Neural cell (in vitro differentiated cells): Measurements from ENCODE around the gene IFI16. TPM values are rescaled to one million over a fixed set of nuclear protein-coding genes. Genes with fewer than 3 reads are reported as not detected.
"Not testable (repeated sequence)": the region's sequence is repeated elsewhere in the genome, so short reads cannot be mapped to it uniquely, and the experiment has no call there.

Source experiments
- H2AFZ ChIP-seq: fragments of 200-600, 300-800 bp; sonication (generic), shearing (Covaris generic); 2 replicates; pipeline ENCODE4 v1.6.0; 2014; ENCODE audit warnings: low read depth, mild to moderate bottlenecking, antibody characterized with exemption, low read length, moderate library complexity
- H3F3A ChIP-seq: fragments of 200-600 bp; shearing (Covaris generic); 2 replicates; pipeline ENCODE4 v1.6.1; 2016; ENCODE audit warnings: mild to moderate bottlenecking, moderate library complexity, mixed read lengths, antibody characterized with exemption, low read length; ENCODE audit not compliant: insufficient read depth, poor library complexity, severe bottlenecking
- H3K27ac ChIP-seq: fragments of 200-600, 300-800 bp; sonication (generic), shearing (Covaris generic); 2 replicates; pipeline ENCODE4 v1.5.1; 2014; ENCODE audit warnings: mild to moderate bottlenecking, low read length, moderate library complexity
- H3K27me3 ChIP-seq: fragments of 300-800, 200-600 bp; sonication (generic), shearing (Covaris generic); 2 replicates; pipeline ENCODE4 v1.6.0; 2014; ENCODE audit warnings: mild to moderate bottlenecking, low read depth, low read length, moderate library complexity; ENCODE audit not compliant: insufficient read depth
- H3K36me3 ChIP-seq: fragments of 300-800, 200-600 bp; sonication (generic), shearing (Covaris generic); 2 replicates; pipeline ENCODE4 v1.5.1; 2014; ENCODE audit warnings: mild to moderate bottlenecking, antibody characterized with exemption, low read length, moderate library complexity; ENCODE audit not compliant: insufficient read depth
- H3K4me2 ChIP-seq: fragments of 300-800, 200-600 bp; sonication (generic), shearing (Covaris generic); 2 replicates; pipeline ENCODE4 v1.6.0; 2014; ENCODE audit warnings: mild to moderate bottlenecking, low read length
- H3K4me3 ChIP-seq: fragments of 300-800, 200-600 bp; sonication (generic), shearing (Covaris generic); 2 replicates; pipeline ENCODE4 v1.5.1; 2014; ENCODE audit warnings: mild to moderate bottlenecking, low read length, moderate library complexity
- H3K79me2 ChIP-seq: fragments of 200-600 bp; shearing (Covaris generic); replicated peaks from 2 replicates; pipeline ENCODE4 v1.6.0; 2014; ENCODE audit warnings: mild to moderate bottlenecking, low read length, moderate library complexity; ENCODE audit not compliant: insufficient read depth
- H3K9ac ChIP-seq: fragments of 300-800, 200-600 bp; sonication (generic), shearing (Covaris generic); 2 replicates; pipeline ENCODE4 v1.6.1; 2016; ENCODE audit warnings: mild to moderate bottlenecking, low read length, mixed read lengths
- H3K9me2 ChIP-seq: fragments of 200-600 bp; shearing (Covaris generic); 2 replicates; pipeline ENCODE4 v1.6.1; 2016; ENCODE audit warnings: mild to moderate bottlenecking, low read length, mixed read lengths; ENCODE audit not compliant: insufficient read depth
- H3K9me3 ChIP-seq: fragments of 200-600, 300-800 bp; sonication (generic), shearing (Covaris generic); 2 replicates; pipeline ENCODE4 v1.6.1; 2016; ENCODE audit warnings: mild to moderate bottlenecking, mixed run types, low read length, moderate library complexity, mixed read lengths
- H4K20me1 ChIP-seq: fragments of 200-600 bp; shearing (Covaris generic); 2 replicates; pipeline ENCODE4 v1.6.1; 2016; ENCODE audit warnings: mild to moderate bottlenecking, mixed run types; ENCODE audit not compliant: insufficient read depth
- EP300 ChIP-seq: fragments of 450-650 bp; conservative IDR thresholded peaks from 2 replicates; pipeline ENCODE4 v1.6.1; 2014; ENCODE audit warnings: antibody characterized with exemption, mild to moderate bottlenecking, moderate library complexity; ENCODE audit not compliant: poor library complexity, severe bottlenecking
- EZH2 ChIP-seq: fragments of 200-600, 300-800 bp; shearing (Covaris generic), sonication (generic); IDR thresholded peaks from 2 replicates; pipeline ENCODE4 v1.6.1; 2014; ENCODE audit warnings: antibody characterized with exemption, low read length, borderline replicate concordance, mild to moderate bottlenecking; ENCODE audit not compliant: insufficient read depth, poor library complexity, severe bottlenecking
- MXI1 ChIP-seq: fragments of 450-650 bp; conservative IDR thresholded peaks from 2 replicates; pipeline ENCODE4 v1.6.1; 2014; ENCODE audit warnings: antibody characterized with exemption, mild to moderate bottlenecking; ENCODE audit not compliant: poor library complexity, severe bottlenecking
- POLR2AphosphoS5 ChIP-seq: IDR thresholded peaks from 2 replicates; pipeline ENCODE4 v1.6.1; 2012
- RAD21 ChIP-seq: fragments of 450-650 bp; conservative IDR thresholded peaks from 2 replicates; pipeline ENCODE4 v1.6.1; 2014; ENCODE audit warnings: antibody characterized with exemption, mild to moderate bottlenecking, moderate library complexity
- SMC3 ChIP-seq: fragments of 450-650 bp; conservative IDR thresholded peaks from 2 replicates; pipeline ENCODE4 v1.6.1; 2014; ENCODE audit warnings: antibody characterized with exemption, mild to moderate bottlenecking, moderate library complexity; ENCODE audit not compliant: poor library complexity
- TAF1 ChIP-seq: IDR thresholded peaks from 2 replicates; pipeline ENCODE4 v1.6.1; 2012; ENCODE audit warnings: low read depth
- polyA plus RNA-seq: library from polyadenylated mRNA; depleted of rRNA; stranded (reverse); fragments of >200 nt; gene quantifications from 2 replicates; pipeline ENCODE4 v1.2.3, GENCODE V29; 2014
- TF ChIP-seq, protein P1 (sequence below): IDR thresholded peaks from 2 replicates; pipeline ENCODE4 v1.6.1; 2012; ENCODE audit warnings: borderline replicate concordance
- TF ChIP-seq, protein P2 (sequence below): fragments of 450-650 bp; IDR thresholded peaks from 2 replicates; pipeline ENCODE4 v1.5.1; 2014; ENCODE audit warnings: antibody characterized with exemption, mild to moderate bottlenecking, moderate library complexity; ENCODE audit not compliant: poor library complexity, severe bottlenecking

Gene IFI16
- polyA plus RNA-seq, 1 donor from 2014 or later: not detected

DNA sequence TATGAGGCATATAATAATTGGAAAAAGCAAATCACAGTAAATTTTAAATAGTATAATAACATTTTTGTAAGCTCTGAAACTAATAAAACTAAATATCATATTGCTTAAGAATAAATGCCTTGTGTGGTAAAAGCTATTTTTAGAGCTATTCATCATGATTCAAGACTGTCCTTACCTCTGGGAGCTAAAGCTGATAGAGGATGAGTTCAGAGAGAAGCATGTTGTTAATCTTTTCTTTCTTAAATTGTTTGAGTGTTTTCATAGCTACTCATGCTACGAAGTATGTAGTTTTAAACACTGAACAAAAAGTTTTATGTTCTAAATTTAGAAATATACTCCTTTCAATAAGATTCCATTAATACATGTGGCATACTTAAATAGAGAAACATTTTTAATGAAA is 30.5 kb downstream of the IFI16 start:
- H3K79me2 ChIP-seq: no peaks in the 10 kb centered on the region
- no peaks in the 10 kb centered on the region for H3K9me3 ChIP-seq
- TF ChIP-seq, protein P1, sequence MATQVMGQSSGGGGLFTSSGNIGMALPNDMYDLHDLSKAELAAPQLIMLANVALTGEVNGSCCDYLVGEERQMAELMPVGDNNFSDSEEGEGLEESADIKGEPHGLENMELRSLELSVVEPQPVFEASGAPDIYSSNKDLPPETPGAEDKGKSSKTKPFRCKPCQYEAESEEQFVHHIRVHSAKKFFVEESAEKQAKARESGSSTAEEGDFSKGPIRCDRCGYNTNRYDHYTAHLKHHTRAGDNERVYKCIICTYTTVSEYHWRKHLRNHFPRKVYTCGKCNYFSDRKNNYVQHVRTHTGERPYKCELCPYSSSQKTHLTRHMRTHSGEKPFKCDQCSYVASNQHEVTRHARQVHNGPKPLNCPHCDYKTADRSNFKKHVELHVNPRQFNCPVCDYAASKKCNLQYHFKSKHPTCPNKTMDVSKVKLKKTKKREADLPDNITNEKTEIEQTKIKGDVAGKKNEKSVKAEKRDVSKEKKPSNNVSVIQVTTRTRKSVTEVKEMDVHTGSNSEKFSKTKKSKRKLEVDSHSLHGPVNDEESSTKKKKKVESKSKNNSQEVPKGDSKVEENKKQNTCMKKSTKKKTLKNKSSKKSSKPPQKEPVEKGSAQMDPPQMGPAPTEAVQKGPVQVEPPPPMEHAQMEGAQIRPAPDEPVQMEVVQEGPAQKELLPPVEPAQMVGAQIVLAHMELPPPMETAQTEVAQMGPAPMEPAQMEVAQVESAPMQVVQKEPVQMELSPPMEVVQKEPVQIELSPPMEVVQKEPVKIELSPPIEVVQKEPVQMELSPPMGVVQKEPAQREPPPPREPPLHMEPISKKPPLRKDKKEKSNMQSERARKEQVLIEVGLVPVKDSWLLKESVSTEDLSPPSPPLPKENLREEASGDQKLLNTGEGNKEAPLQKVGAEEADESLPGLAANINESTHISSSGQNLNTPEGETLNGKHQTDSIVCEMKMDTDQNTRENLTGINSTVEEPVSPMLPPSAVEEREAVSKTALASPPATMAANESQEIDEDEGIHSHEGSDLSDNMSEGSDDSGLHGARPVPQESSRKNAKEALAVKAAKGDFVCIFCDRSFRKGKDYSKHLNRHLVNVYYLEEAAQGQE: no peak
- TF ChIP-seq POLR2AphosphoS5 (no peak), EP300 (no peak), RAD21 (no peak), TAF1 (no peak), EZH2 (no peak)
- H3F3A ChIP-seq: no peaks in the 10 kb centered on the region
- H3K4me3 ChIP-seq: no peak overlapping the region
- H3K27me3 ChIP-seq: no peaks in the 10 kb centered on the region
- no peaks in the 10 kb centered on the region for H3K9me2 ChIP-seq
- no peak overlapping the region for H3K9ac ChIP-seq
- H4K20me1 ChIP-seq: no peaks in the 10 kb centered on the region
- no peak overlapping the region for H3K27ac ChIP-seq
- no peak overlapping the region for H3K4me2 ChIP-seq
- H3K36me3 ChIP-seq: no peaks in the 10 kb centered on the region
- H2AFZ ChIP-seq: no peak overlapping the region

DNA sequence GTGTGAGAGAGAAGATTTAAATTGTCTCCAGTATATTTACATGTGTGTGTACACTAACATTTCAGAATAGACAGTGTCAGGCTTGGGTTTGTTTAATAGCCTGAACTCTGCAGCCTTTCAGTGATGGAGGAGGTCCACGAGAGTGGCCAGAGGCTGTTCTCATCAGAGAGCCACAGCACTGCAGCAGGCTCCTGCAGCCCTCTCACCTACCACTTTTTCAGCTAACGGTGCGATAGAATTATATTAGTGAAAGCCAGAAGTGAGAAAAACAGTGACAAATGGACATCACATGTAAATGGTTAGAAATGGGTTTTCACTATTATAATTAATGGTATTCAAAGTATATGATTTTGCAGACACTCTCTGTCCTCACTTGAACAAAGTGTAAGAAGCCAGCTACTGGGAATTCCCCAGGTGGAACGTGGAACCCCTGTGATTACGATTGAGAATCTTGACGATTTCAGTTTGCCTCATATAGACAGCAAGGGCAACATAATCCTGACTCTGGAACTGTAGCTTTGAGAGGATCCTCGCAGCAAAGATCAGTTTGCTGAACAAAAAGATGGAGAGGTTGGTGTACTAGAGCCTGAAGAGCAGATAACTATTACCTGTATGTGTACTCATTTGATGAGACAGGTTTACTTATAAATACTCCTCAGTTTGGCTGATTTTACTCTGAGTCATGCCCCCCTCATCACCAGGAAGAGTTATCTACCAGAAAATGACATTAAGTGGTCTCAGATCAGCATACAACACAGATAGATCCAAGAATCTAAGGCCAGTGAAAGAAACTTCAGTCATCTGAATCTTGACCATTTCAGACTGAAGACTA is 31.4 kb downstream of the IFI16 start:
- Histone ChIP-seq H3K27ac (no peak overlapping the region), H3F3A (no peaks in the 10 kb centered on the region), H3K4me3 (no peak overlapping the region), H3K36me3 (no peaks in the 10 kb centered on the region), H3K9me2 (no peaks in the 10 kb centered on the region), H3K79me2 (no peaks in the 10 kb centered on the region), H3K4me2 (no peak overlapping the region), H2AFZ (no peak overlapping the region), H4K20me1 (no peaks in the 10 kb centered on the region), H3K9me3 (no peaks in the 10 kb centered on the region), H3K9ac (no peak overlapping the region), H3K27me3 (no peaks in the 10 kb centered on the region)
- TF ChIP-seq TAF1 (no peak), MXI1 (no peak), RAD21 (no peak), EZH2 (no peak), POLR2AphosphoS5 (no peak), EP300 (no peak), SMC3 (no peak)
- TF ChIP-seq, protein P2, sequence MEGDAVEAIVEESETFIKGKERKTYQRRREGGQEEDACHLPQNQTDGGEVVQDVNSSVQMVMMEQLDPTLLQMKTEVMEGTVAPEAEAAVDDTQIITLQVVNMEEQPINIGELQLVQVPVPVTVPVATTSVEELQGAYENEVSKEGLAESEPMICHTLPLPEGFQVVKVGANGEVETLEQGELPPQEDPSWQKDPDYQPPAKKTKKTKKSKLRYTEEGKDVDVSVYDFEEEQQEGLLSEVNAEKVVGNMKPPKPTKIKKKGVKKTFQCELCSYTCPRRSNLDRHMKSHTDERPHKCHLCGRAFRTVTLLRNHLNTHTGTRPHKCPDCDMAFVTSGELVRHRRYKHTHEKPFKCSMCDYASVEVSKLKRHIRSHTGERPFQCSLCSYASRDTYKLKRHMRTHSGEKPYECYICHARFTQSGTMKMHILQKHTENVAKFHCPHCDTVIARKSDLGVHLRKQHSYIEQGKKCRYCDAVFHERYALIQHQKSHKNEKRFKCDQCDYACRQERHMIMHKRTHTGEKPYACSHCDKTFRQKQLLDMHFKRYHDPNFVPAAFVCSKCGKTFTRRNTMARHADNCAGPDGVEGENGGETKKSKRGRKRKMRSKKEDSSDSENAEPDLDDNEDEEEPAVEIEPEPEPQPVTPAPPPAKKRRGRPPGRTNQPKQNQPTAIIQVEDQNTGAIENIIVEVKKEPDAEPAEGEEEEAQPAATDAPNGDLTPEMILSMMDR: no peak
- TF ChIP-seq, protein P1: no peak

DNA sequence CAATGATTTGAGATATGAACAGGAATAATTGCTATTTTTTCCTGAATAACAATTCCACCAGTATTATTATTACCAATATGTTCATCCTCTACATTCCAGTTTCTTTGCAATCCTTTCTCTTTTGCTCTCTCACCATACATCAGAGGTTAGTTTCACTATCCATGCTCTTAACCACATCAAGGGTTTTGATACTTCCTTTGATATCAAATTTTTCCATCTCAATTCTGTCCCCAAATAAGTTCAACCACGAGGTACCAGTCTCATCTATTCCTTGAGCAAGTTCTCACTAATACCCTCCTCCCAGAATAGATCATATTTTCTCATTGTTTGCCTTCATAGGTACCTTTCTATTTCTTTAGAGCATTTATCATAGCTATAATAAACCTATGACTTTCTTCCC is 36.8 kb downstream of the IFI16 start:
- not testable (repeated sequence) for H3K27ac ChIP-seq, H3K36me3 ChIP-seq

More for the DNA sequence above, 36.8 kb downstream of the IFI16 start:
- not testable (repeated sequence) for H3K79me2 ChIP-seq, H3K9me3 ChIP-seq, H3K4me2 ChIP-seq, H3K9me2 ChIP-seq, H3K9ac ChIP-seq, H3K4me3 ChIP-seq, H4K20me1 ChIP-seq, H3F3A ChIP-seq, H2AFZ ChIP-seq, H3K27me3 ChIP-seq
